Measurements from ENCODE around the gene PRKAR2A. TPM values are rescaled to one million over a fixed set of nuclear protein-coding genes. Genes with fewer than 3 reads are reported as not detected.

PRKAR2A gene
- total and polyA plus RNA-seq, 9 of the 15 experiments (the other 6 are each of a cell fraction or from before 2014, with no cell fraction given): 15.9 to 84.5 (median 37.6) TPM

- no peak for TF ChIP-seq PTRF (tag; IDR thresholded peaks at IDR 0.05)
- no peak for TF ChIP-seq USF2 (CRISPR knock-in tag; IDR thresholded peaks at IDR 0.05)
- TF ChIP-seq MEIS2 (IDR thresholded peaks at IDR 0.05; ENCODE audit: partially characterized antibody): peak; percentile 13
- TF ChIP-seq ZNF384 (IDR thresholded peaks at IDR 0.05; ENCODE audit: low read depth, low read length): no peak
- TF ChIP-seq NBN (IDR thresholded peaks at IDR 0.05; ENCODE audit: low read depth): no peak
- peak; percentile 19; the same call in 1 of the 2 replicates for TF ChIP-seq ATF7 (IDR thresholded peaks at IDR 0.05)
- TF ChIP-seq BDP1 (IDR thresholded peaks at IDR 0.05; ENCODE audit: insufficient read depth, insufficient read length): no peak
- TF ChIP-seq CAMTA2 (CRISPR knock-in tag; conservative IDR thresholded peaks at IDR 0.05): no peak
- TF ChIP-seq BACH1 (tag; IDR thresholded peaks at IDR 0.05): no peak
- no peak for TF ChIP-seq ZNF444 (CRISPR knock-in tag; IDR thresholded peaks at IDR 0.05)
- TF ChIP-seq ZNF274 (IDR thresholded peaks at IDR 0.05; ENCODE audit: borderline replicate concordance, low read depth, low read length): no peak
- TF ChIP-seq SMC3 (conservative IDR thresholded peaks at IDR 0.05; ENCODE audit: insufficient read depth, low read depth, low read length): no peak
- no peak for TF ChIP-seq MAX (CRISPR knock-in tag; IDR thresholded peaks at IDR 0.05)
- TF ChIP-seq NKRF (IDR thresholded peaks at IDR 0.05; ENCODE audit: borderline replicate concordance): no peak
- TF ChIP-seq RBM22 (IDR thresholded peaks at IDR 0.05; ENCODE audit: low read depth, low read length, poor library complexity, severe bottlenecking): no peak
- TF ChIP-seq GABPA (tag; conservative IDR thresholded peaks at IDR 0.05; ENCODE audit: low read depth): no peak
- TF ChIP-seq DNMT1 (IDR thresholded peaks at IDR 0.05): no peak
- TF ChIP-seq IRF2 (CRISPR knock-in tag; IDR thresholded peaks at IDR 0.05): no peak
- TF ChIP-seq ZC3H4 (CRISPR knock-in tag; IDR thresholded peaks at IDR 0.05; ENCODE audit: borderline replicate concordance): no peak
- no peak for TF ChIP-seq FOXK2 (conservative IDR thresholded peaks at IDR 0.05 in 1 of 2, IDR thresholded peaks at IDR 0.05 in 1 of 2; ENCODE audit: low read depth in 2 of 2)
- TF ChIP-seq IRF9 (tag; IDR thresholded peaks at IDR 0.05): no peak
- TF ChIP-seq CBX5 (IDR thresholded peaks at IDR 0.05; ENCODE audit: borderline replicate concordance, low read depth): no peak
- no peak for TF ChIP-seq ZFPM2 (CRISPR knock-in tag; IDR thresholded peaks at IDR 0.05)
- no peak for TF ChIP-seq U2AF1 (optimal IDR thresholded peaks at IDR 0.05; ENCODE audit: low read depth, low read length)
- no peak for TF ChIP-seq YBX1 (IDR thresholded peaks at IDR 0.05)
- TF ChIP-seq TEAD1 (CRISPR knock-in tag; IDR thresholded peaks at IDR 0.05): 0 out of 4 replicates have a peak, but pooled peaks of 1 of the 2 experiments have one; percentile 55
These were observed 103.9 kb downstream of the PRKAR2A start (continued) for GRCh38 chr3:48743773-48744172.

Measured in K562 (cell line).